Spleen (tissue), 11 donors: Measurements from ENCODE around the gene MXRA7. TPM values are rescaled to one million over a fixed set of nuclear protein-coding genes. Genes with fewer than 3 reads are reported as not detected.
A peak's percentile ranks its signal among the peaks of the same experiment; 100 is the strongest.

Experiments used
- DNase-seq: peaks from one replicate; pipeline ENCODE4 v3.0.0-alpha.2; 2020
- H3K27ac ChIP-seq, 8 donors: fragments of 200-600 bp; sonication (generic) in 7 of 8; 1 replicate in 4 of 8; 2 replicates in 4 of 8; pipeline versions ENCODE4 v1.5.0 to v1.8.0; 2016 to 2021; ENCODE audit warnings: inconsistent platforms in 4 of 8, mild to moderate bottlenecking in 4 of 8, moderate library complexity in 1 of 8
- H3K27me3 ChIP-seq, 7 donors: fragments of 200-600 bp; sonication (generic) in 6 of 7; replicated peaks in 1 of 7; 1 replicate in 4 of 7; 2 replicates in 3 of 7; pipeline versions ENCODE4 v1.5.0 to v1.8.0; 2016 to 2021; ENCODE audit warnings: inconsistent platforms in 3 of 7, mild to moderate bottlenecking in 1 of 7
- H3K36me3 ChIP-seq, 6 donors: fragments of 200-600 bp; sonication (generic) in 5 of 6; 1 replicate in 4 of 6; 2 replicates in 2 of 6; pipeline versions ENCODE4 v1.5.0 to v1.8.0; 2016 to 2021; ENCODE audit warnings: inconsistent platforms in 2 of 6
- H3K4me1 ChIP-seq, 6 donors: fragments of 200-600 bp; sonication (generic) in 5 of 6; 1 replicate in 3 of 6; 2 replicates in 3 of 6; pipeline versions ENCODE4 v1.5.0 to v1.8.0; 2016 to 2021; ENCODE audit warnings: inconsistent platforms in 3 of 6
- H3K4me3 ChIP-seq, 8 donors: fragments of 200-600 bp; sonication (generic) in 7 of 8; 1 replicate in 4 of 8; 2 replicates in 4 of 8; pipeline versions ENCODE4 v1.5.0 to v1.8.0; 2016 to 2021; ENCODE audit warnings: inconsistent platforms in 4 of 8, mild to moderate bottlenecking in 4 of 8, moderate library complexity in 2 of 8
- H3K9me3 ChIP-seq, 8 donors: fragments of 200-600 bp; sonication (generic) in 7 of 8; 1 replicate in 4 of 8; 2 replicates in 4 of 8; pipeline versions ENCODE4 v1.5.0 to v1.8.0; 2016 to 2021; ENCODE audit warnings: inconsistent platforms in 4 of 8
- POLR2A ChIP-seq, 3 donors: fragments of 450-650 bp; IDR thresholded peaks; one replicate each; pipeline ENCODE4 v1.5.1; 2017; ENCODE audit warnings: antibody characterized with exemption in 3 of 3, mild to moderate bottlenecking in 1 of 3
- POLR2AphosphoS5 ChIP-seq, 3 donors: sonication (generic); formaldehyde crosslinking; IDR thresholded peaks; one replicate each; pipeline ENCODE4 v1.5.1; 2017; ENCODE audit warnings: antibody characterized with exemption in 3 of 3
- WGBS, 5 donors: extraction: QIAGEN DNeasy Blood & Tissue Kit in 3 of 5; methylation state at CpG; one replicate each; pipeline versions ENCODE4 v1.1.5 to v1.1.7; 2013 to 2018; 5-methylcytosine and 5-hydroxymethylcytosine counted together
- intact Hi-C: fragments of 100-400 bp; cut with DNase I; formaldehyde crosslinking; loops from one replicate; pipeline ENCODE4 v1.15.0; 2023; ENCODE audit warnings: low total_unique reads
- polyA plus RNA-seq, 3 donors: library from polyadenylated mRNA; stranded (reverse); fragments of 200-250 nt; gene quantifications; one replicate each; pipeline ENCODE4 v1.2.1, GENCODE V29; 2013
- total RNA-seq, 7 donors: library from RNA; depleted of rRNA in 3 of 7; stranded (reverse); fragments of >200 nt in 3 of 7; fragmentation: NEBNext Ultra II Directional in 4 of 7; extraction: Animal tissue kit (Norgen Biotek cat#: 25700) in 4 of 7; gene quantifications; one replicate each; pipeline versions ENCODE4 v1.1.0 to v1.2.1, GENCODE V29; 2016 to 2021
- TF ChIP-seq, protein P1 (sequence below), 11 experiments: fragments of 200-600 bp in 7 of 11; fragments of 450-650 bp in 4 of 11; sonication (generic) in 4 of 11; IDR thresholded peaks in 8 of 11; conservative IDR thresholded peaks in 3 of 11; 1 replicate in 7 of 11; 2 replicates in 4 of 11; pipeline versions ENCODE4 v1.4.0 to v1.8.0; 2016 to 2021; ENCODE audit warnings: antibody characterized with exemption in 11 of 11, inconsistent platforms in 4 of 11, mild to moderate bottlenecking in 1 of 11
- donor health status: healthy with polysubstance abuse.
- donor health status: DM: no; HTN: no; CAD: no; lungs with moderate emphysema.
- donor health status: DM: no; HTN: no; CAD: no.
- donor health status: Bipolar disorder and iron deficiency.
- donor health status: healthy.
- donor health status: DM: no; HTN: no; CAD: no.
- donor health status: DM: yes; HTN: yes; CAD: no.

MXRA7 gene
- total and polyA plus RNA-seq, 10 donors = 37.8 to 172 (median 117) TPM

DNA sequence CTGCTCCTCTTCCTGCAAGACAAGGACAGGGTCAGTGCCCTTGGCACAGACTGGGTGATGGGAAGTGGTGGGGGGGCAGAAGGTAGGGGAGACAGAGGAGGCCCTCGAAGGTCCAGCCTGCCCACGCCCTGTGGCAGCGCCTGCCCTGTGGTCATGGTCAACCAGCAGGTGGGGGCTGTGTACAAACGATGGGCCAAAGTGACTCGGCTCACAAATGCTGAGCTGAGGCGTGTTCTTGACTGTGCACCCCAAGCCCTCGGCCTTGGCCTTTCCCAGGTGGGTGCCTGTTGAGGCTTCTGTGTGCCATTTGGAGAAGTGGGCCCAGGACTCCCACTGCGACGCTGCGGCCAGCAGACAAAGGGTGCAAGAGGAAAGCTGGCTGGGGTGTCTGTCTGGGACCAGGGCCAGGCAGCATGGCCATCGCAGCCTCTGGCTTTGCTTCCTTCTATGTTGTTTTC is 22.6 kb downstream of the MXRA7 start:
- no peak for DNase-seq
- intact Hi-C loops = no loop called here
- Histone ChIP-seq H3K36me3 (peaks cover 0 to 30% (median 0%) of the 10 kb centered on the region in 6 donors), H3K4me1 (peaks cover 10 to 99% (median 55%) of the 10 kb centered on the region in 6 donors), H3K27ac (peak overlapping the region; percentile 55 to 91 (median 85)), H3K27me3 (no peaks in the 10 kb centered on the region), H3K9me3 (no peaks in the 10 kb centered on the region), H3K4me3 (no peak overlapping the region)
- TF ChIP-seq POLR2AphosphoS5 (IDR thresholded peaks at IDR 0.05) = no peak
- TF ChIP-seq, protein P1, sequence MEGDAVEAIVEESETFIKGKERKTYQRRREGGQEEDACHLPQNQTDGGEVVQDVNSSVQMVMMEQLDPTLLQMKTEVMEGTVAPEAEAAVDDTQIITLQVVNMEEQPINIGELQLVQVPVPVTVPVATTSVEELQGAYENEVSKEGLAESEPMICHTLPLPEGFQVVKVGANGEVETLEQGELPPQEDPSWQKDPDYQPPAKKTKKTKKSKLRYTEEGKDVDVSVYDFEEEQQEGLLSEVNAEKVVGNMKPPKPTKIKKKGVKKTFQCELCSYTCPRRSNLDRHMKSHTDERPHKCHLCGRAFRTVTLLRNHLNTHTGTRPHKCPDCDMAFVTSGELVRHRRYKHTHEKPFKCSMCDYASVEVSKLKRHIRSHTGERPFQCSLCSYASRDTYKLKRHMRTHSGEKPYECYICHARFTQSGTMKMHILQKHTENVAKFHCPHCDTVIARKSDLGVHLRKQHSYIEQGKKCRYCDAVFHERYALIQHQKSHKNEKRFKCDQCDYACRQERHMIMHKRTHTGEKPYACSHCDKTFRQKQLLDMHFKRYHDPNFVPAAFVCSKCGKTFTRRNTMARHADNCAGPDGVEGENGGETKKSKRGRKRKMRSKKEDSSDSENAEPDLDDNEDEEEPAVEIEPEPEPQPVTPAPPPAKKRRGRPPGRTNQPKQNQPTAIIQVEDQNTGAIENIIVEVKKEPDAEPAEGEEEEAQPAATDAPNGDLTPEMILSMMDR (IDR thresholded peaks at IDR 0.05 in 8 of 11, conservative IDR thresholded peaks at IDR 0.05 in 3 of 11) = no peak
- no peak for TF ChIP-seq POLR2A (IDR thresholded peaks at IDR 0.05)
- 44 to 69% (median 66%) methylated on average over 10 to 11 of the region's 11 CpGs for WGBS, 5 donors

DNA sequence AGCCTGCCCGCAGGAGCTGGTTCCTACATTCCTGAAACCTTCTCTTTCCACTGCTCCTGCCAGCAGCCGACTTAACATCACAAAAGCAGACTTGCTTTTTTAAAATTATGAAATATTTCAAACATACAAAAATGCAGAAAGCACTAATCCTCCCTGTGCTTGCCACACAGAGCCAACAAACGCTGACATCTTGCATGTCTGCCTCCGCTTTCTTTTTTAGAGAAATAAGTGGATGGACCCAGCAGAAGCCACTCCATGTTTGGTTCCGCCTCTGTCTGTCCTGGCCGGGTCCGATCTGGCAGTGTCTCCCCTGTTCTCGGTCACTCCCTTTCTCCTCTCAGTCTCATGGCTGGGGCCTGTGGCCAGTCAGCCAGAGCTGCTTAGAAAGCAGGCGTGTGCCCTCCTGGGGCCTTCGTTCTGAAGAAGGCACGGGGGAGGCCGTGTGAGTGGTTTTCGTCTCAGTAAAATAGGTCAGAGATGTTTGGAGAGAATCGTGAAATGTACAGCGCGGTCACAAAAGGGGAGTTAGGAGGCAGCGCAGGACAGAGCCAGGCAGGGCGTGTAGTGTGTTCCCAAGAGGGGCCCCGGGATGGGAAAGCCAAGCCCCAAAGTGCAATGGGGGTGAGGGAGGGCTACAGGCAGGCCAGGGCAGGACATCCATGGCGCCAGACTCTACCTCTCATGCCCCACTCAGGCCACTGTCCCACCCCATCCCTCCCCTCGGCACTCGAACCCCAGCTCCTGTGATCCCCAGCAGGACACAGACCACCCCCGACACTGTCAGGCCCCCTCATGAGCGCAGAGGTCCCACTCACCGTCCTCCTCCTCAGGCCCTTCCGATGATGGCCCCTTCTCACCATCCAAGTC is 23.2 kb downstream of the MXRA7 start:
- intact Hi-C loops = no loop called here
- peaks cover 10 to 99% (median 55%) of the 10 kb centered on the region in 6 donors for H3K4me1 ChIP-seq
- H3K36me3 ChIP-seq = peaks cover 0 to 36% (median 0%) of the 10 kb centered on the region in 6 donors
- H3K27me3 ChIP-seq = no peaks in the 10 kb centered on the region
- no peak overlapping the region for H3K4me3 ChIP-seq
- peak overlapping the region; percentile 62 to 91 (median 85) for H3K27ac ChIP-seq
- WGBS, 5 donors = 67 to 78% (median 70%) methylated on average over 25 to 26 of the region's 26 CpGs
- TF ChIP-seq POLR2AphosphoS5 (IDR thresholded peaks at IDR 0.05) (peak in 1 of 3 donors; percentile 63), POLR2A (IDR thresholded peaks at IDR 0.05) (no peak)
- TF ChIP-seq, protein P1 (IDR thresholded peaks at IDR 0.05 in 8 of 11, conservative IDR thresholded peaks at IDR 0.05 in 3 of 11) = no peak
- DNase-seq = no peak
- no peaks in the 10 kb centered on the region for H3K9me3 ChIP-seq

DNA sequence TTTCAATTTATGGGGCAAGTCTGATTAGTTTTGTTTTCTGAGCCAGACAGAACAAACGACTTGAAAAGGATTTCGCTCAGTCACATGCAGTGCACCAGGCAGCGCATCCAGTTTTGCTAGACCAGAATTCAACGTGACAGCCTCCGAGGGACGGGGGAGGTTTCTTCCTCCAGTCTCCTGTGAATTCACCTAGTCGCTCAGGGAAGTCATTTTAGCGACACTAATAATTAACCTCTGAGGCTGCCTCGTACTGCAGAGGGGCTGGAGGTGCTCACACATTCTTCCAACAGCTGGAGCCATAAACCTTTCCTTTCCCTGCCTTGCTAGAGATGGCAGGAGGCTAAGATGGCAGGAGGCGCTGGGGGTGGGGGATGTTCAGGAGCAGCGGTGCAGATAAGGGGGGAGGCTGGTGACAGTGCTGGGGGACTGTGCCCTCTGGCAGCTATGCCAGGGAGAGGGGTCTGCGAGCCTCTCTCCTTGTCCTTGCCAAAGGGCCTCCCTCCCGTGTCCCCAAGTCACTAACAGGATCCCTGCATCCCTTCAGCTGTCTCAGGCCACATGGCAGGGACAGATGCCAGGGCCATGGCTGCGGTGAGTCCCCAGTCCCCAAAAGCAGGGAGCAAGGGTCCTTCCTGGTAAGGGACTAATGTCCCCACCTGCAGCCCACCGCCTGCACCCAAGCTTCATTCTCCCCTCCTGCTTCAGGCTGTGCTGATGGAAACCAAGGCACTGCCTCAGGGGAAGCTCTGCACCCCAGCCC is 24.0 kb downstream of the MXRA7 start:
- no peak overlapping the region for H3K4me3 ChIP-seq
- H3K9me3 ChIP-seq = no peaks in the 10 kb centered on the region
- TF ChIP-seq POLR2A (IDR thresholded peaks at IDR 0.05) (no peak), POLR2AphosphoS5 (IDR thresholded peaks at IDR 0.05) (no peak)
- TF ChIP-seq, protein P1 (IDR thresholded peaks at IDR 0.05 in 8 of 11, conservative IDR thresholded peaks at IDR 0.05 in 3 of 11) = no peak
- H3K27me3 ChIP-seq = no peaks in the 10 kb centered on the region
- no peak for DNase-seq
- H3K27ac ChIP-seq = peak overlapping the region; percentile 62 to 91 (median 85)
- WGBS, 5 donors = 77 to 91% (median 81%) methylated on average over 12 to 15 of the region's 15 CpGs
- H3K4me1 ChIP-seq = peaks cover 13 to 99% (median 57%) of the 10 kb centered on the region in 6 donors
- intact Hi-C loops = no loop called here
- H3K36me3 ChIP-seq = peaks cover 0 to 45% (median 0%) of the 10 kb centered on the region in 6 donors
